BJ (cell line): ENCODE data around the gene KDM5B. TPM values are rescaled to one million over a fixed set of nuclear protein-coding genes. Genes with fewer than 3 reads are reported as not detected.

Experiments
- CTCF ChIA-PET: fragments of 350-600 bp; formaldehyde crosslinking; extraction: SDS; loops from one replicate; lab custom pipeline; 2021; ENCODE audit warnings: antibody characterized with exemption, inconsistent platforms; lab: Yijun Ruan, JAX
- POLR2A ChIA-PET: fragments of 300-600 bp; sonication (Branson Sonifier 250); formaldehyde crosslinking; extraction: SDS; loops from one replicate; lab custom pipeline; 2021; ENCODE audit warnings: antibody characterized with exemption; lab: Charles Lee
- DNase-seq: peaks from one replicate; pipeline ENCODE4 v3.0.0-alpha.2; 2011; ENCODE audit warnings: low read depth
- H3K27me3 ChIP-seq: 2 replicates; pipeline ENCODE4 v1.6.0; 2011; ENCODE audit warnings: low read length; ENCODE audit not compliant: control insufficient read depth, insufficient read depth
- H3K36me3 ChIP-seq: 2 replicates; pipeline ENCODE4 v1.5.1; 2011; ENCODE audit warnings: low read length; ENCODE audit not compliant: control insufficient read depth, insufficient read depth
- H3K4me3 ChIP-seq: 2 replicates; pipeline ENCODE4 v1.5.1; 2011; ENCODE audit warnings: low read depth, mild to moderate bottlenecking, control low read depth, low read length
- polyA plus RNA-seq: library from polyadenylated mRNA; depleted of rRNA; stranded (reverse); fragments of >200 nt; gene quantifications from 2 replicates; pipeline ENCODE4 v1.2.3, GENCODE V29; 2011
- TF ChIP-seq, protein P1 (sequence below): IDR thresholded peaks from 2 replicates; pipeline ENCODE4 v1.5.1; 2011; ENCODE audit warnings: low read depth, mild to moderate bottlenecking, control low read depth, inconsistent platforms, low read length, moderate library complexity; ENCODE audit not compliant: insufficient read depth

The KDM5B gene
- polyA plus RNA-seq, 1 experiment: 39.6 TPM

DNA sequence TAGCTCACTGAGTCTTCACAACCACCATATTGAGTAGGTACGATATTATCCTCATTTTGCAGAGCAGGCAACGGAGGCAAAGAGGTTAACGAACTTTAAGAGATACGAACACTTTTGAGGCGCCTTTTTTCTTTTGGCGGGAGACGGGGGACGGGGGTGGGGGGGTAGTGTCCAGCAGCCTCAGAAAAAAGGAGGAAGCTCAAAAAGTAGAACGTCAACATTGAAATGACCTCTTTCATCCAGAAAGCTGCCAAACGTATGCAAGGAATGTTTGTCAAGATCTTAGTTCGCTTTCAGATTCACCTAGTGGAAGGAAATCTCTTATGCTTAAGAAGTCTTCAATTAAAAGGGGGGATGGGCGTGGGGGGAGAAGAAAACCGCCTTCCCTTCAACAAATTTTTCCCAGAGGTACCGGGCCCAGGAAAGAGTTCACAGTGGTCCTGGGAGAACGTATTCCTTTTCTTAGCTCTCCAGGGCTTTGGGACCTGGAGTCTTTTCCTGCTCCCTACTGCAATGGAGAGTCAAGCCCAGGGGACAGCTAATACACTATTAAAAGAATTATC lies 1.5 kb upstream of the KDM5B start:
- Histone ChIP-seq H3K4me3 (no peak overlapping the region), H3K27me3 (no peaks in the 10 kb centered on the region), H3K36me3 (no peaks in the 10 kb centered on the region)
- DNase-seq: no peak
- TF ChIP-seq, protein P1, sequence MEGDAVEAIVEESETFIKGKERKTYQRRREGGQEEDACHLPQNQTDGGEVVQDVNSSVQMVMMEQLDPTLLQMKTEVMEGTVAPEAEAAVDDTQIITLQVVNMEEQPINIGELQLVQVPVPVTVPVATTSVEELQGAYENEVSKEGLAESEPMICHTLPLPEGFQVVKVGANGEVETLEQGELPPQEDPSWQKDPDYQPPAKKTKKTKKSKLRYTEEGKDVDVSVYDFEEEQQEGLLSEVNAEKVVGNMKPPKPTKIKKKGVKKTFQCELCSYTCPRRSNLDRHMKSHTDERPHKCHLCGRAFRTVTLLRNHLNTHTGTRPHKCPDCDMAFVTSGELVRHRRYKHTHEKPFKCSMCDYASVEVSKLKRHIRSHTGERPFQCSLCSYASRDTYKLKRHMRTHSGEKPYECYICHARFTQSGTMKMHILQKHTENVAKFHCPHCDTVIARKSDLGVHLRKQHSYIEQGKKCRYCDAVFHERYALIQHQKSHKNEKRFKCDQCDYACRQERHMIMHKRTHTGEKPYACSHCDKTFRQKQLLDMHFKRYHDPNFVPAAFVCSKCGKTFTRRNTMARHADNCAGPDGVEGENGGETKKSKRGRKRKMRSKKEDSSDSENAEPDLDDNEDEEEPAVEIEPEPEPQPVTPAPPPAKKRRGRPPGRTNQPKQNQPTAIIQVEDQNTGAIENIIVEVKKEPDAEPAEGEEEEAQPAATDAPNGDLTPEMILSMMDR: no peak
- ChIA-PET POLR2A (interaction anchor here (0.6 to 0.8 kb wide), 2 partner anchors 100 to 197 kb away, joined by 3 to 8 read pairs; partner anchors contain the start of gene SYT2), CTCF (interaction anchor here (0.6 to 1.2 kb wide), 4 partner anchors 9 to 670 kb away, joined by 3 to 7 read pairs (median 3); no protein-coding TSS in a partner anchor)

DNA sequence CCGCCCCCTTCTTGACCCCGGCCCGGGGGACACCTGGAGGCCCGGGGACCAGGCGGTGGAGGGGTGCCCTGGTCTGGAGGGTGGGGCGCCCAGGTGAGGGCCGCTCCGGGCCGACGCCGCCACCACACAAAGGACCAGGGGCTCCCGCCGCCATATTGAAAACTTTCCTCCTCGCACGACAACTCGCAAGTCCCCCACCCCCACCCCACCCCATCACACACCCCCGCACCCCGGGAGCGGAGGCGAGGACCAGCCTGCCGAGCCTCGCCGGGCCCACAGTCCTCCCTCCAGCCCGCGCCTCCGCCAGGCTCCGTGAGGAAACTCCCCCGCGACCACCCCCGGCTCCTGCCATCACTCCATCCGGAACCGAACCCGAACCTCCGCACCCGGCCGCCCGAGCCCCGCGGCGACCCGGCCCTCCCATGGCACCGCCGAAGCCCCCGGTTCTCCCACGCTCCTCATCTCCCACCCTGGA lies 733 bp downstream of the KDM5B start:
- CTCF ChIA-PET: no interaction called here
- POLR2A ChIA-PET: interaction anchor here (0.7 kb wide), 3 partner anchors 20 to 200 kb away, joined by 3 to 4 read pairs (median 3); no protein-coding TSS in a partner anchor
- no peak for DNase-seq

DNA sequence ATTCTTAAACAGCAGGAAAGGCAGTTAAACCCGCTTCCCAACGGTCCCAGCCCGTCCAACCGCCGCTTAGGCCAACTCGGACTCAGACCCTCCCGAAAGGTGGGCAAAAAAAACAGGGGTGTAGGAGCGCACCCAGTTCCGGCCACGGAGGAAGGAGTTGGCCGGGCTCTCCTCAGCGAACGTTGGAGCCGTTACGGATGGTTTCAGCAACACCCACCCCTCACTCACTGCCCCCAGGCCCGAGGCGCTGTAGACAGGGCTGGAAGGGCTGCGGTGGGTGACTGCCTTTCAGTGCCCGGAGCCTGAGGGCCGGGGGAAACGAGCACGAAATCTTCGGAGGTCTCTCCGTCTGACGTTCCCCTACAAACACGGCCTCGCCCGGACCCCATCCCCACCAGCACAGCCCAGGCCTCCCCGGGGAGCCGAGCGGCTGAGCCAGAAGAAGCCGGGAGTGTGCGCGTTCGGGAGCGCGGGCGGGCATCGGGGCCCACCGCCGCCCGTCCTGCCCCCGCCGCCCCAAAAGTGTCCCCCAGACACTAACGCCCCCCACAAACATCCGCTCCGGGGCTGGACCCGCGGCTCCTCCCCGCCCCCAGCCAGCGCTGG lies 1.3 kb downstream of the KDM5B start:
- ChIA-PET CTCF (no interaction called here), POLR2A (no interaction called here)
- DNase-seq: no peak
- TF ChIP-seq, protein P1: no peak
- no peaks in the 10 kb centered on the region for H3K36me3 ChIP-seq
- H3K27me3 ChIP-seq: no peaks in the 10 kb centered on the region
- peak overlapping the region; percentile 99 for H3K4me3 ChIP-seq

More for the DNA sequence above, 733 bp downstream of the KDM5B start:
- Histone ChIP-seq H3K27me3 (no peaks in the 10 kb centered on the region), H3K36me3 (no peaks in the 10 kb centered on the region), H3K4me3 (peak overlapping the region; percentile 99)
- TF ChIP-seq, protein P1: no peak

DNA sequence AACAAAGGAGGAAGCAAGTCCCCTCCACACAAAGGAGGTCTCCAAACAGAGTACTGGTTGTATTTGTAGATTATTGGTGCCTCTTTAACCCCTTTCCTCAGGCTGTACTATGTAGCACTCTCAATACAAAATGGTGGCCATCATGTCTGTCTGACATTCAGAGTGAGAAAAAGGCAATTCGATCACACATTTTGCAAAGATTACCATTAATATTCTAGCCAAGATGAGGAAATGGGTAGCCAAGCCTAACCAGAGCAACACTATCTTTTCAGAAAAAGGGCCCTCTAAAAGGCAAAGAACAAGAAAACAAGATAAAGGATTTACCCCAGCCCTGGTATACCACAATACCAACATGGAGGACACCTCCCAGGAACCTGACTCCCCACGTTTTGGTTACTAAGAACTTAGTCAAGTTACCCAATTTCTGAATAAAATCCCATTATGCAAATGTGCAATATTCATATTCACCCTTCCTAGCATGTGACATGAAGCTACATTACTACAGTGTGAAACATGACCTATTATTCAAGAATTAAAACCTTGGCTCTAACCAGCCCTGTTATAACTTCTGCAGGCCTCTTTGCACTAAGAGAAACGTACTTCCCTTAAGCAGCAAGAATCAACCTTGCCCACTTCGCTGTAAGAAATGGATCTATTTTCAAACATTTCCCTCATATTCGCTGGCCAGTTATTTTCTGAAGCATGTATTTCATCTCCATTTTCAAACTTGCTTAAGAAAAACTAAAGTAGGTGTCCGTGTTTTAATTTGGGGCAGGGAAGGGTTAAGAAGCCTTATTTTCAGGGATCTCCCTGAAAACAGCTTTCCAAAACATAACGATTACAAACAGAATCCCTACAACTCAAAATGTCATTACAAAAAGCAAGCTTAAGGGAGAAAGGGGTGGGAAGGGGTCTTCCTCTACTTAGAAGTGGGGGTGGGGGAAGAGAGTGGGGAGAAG lies 2.1 kb downstream of the KDM5B start:
- no peak for DNase-seq
- TF ChIP-seq, protein P1: no peak

More for the DNA sequence above, 2.1 kb downstream of the KDM5B start:
- Histone ChIP-seq H3K36me3 (no peaks in the 10 kb centered on the region), H3K27me3 (no peaks in the 10 kb centered on the region), H3K4me3 (peak overlapping the region; percentile 99)
- ChIA-PET POLR2A (no interaction called here), CTCF (interaction anchor here (1.4 kb wide), 1 partner anchor 13 kb away, joined by 3 read pairs; no protein-coding TSS in a partner anchor)
